GM12875 (cell line): ENCODE data around the gene GBX2.

Experiments
- H3K4me3 ChIP-seq: one replicate; pipeline ENCODE4 v1.5.1; 2011; ENCODE audit warnings: low read depth, low read length, control low read depth
- CTCF ChIP-seq: IDR thresholded peaks from 2 replicates; pipeline ENCODE4 v1.5.1; 2011; ENCODE audit warnings: low read depth, mild to moderate bottlenecking, control low read depth, inconsistent platforms, low read length, moderate library complexity, borderline replicate concordance; ENCODE audit not compliant: insufficient read depth

Gene GBX2

GRCh38 chr2:236131073-236131692 is 37.0 kb downstream of the GBX2 start:
- no peak for TF ChIP-seq CTCF
- no peak overlapping the region for H3K4me3 ChIP-seq

GRCh38 chr2:236130349-236130998 is 37.7 kb downstream of the GBX2 start:
- H3K4me3 ChIP-seq: no peak overlapping the region
- no peak for TF ChIP-seq CTCF

- no peak for TF ChIP-seq CTCF
- no peak overlapping the region for H3K4me3 ChIP-seq
Observed at GRCh38 chr2:236129935-236130334, 38.3 kb downstream of the GBX2 start.

- no peak for TF ChIP-seq CTCF
- H3K4me3 ChIP-seq: no peak overlapping the region
Observed at GRCh38 chr2:236128321-236128720, 39.9 kb downstream of the GBX2 start.

GRCh38 chr2:236127010-236127409 is 41.2 kb downstream of the GBX2 start:
- no peak overlapping the region for H3K4me3 ChIP-seq
- no peak for TF ChIP-seq CTCF

- TF ChIP-seq CTCF: no peak
Observed at GRCh38 chr2:236125541-236125940, 42.6 kb downstream of the GBX2 start.

GRCh38 chr2:236124182-236124893 is 43.8 kb downstream of the GBX2 start:
- TF ChIP-seq CTCF: no peak
- no peak overlapping the region for H3K4me3 ChIP-seq

More at GRCh38 chr2:236125541-236125940, 42.6 kb downstream of the GBX2 start:
- H3K4me3 ChIP-seq: no peak overlapping the region
